Measurements from ENCODE around the gene SH2D3A. TPM values are rescaled to one million over a fixed set of nuclear protein-coding genes. Genes with fewer than 3 reads are reported as not detected.
A peak's percentile ranks its signal among the peaks of the same experiment; 100 is the strongest.

Gene SH2D3A
- total RNA-seq, 2 experiments from 2014 or later = 26.4 to 28.1 TPM

- Mint-ChIP-seq H3K4me3 (no peak overlapping the region), H3K4me1 (peaks cover 7% of the 10 kb centered on the region), H3K9me3 (no peaks in the 10 kb centered on the region), H3K27me3 (no peaks in the 10 kb centered on the region), H3K27ac (no peak overlapping the region), H3K36me3 (ENCODE audit: low read depth) (peaks cover 20% of the 10 kb centered on the region)
- DNase-seq = peak; percentile 43
- ChIA-PET POLR2A (interaction anchor here (2.2 kb wide), 1 partner anchor 8 kb away, joined by 9 read pairs; the partner anchor contains the start of gene GPR108), CTCF (no interaction called here)
Observed at GRCh38 chr19:6730153-6730804, 37.0 kb downstream of the SH2D3A start.

GRCh38 chr19:6729573-6730152 lies 37.6 kb downstream of the SH2D3A start:
- no peaks in the 10 kb centered on the region for H3K27me3 Mint-ChIP-seq
- no peak overlapping the region for H3K4me3 Mint-ChIP-seq
- H3K4me1 Mint-ChIP-seq = peaks cover 8% of the 10 kb centered on the region
- no peak for DNase-seq
- no peak overlapping the region for H3K27ac Mint-ChIP-seq
- peaks cover 20% of the 10 kb centered on the region for H3K36me3 Mint-ChIP-seq (ENCODE audit: low read depth)
- no peaks in the 10 kb centered on the region for H3K9me3 Mint-ChIP-seq
- CTCF ChIA-PET = no interaction called here
- POLR2A ChIA-PET = interaction anchor here (2.2 kb wide), 1 partner anchor 8 kb away, joined by 9 read pairs; the partner anchor contains the start of gene GPR108

GRCh38 chr19:6728346-6728745 lies 38.9 kb downstream of the SH2D3A start:
- Mint-ChIP-seq H3K9me3 (no peaks in the 10 kb centered on the region), H3K4me1 (peaks cover 9% of the 10 kb centered on the region), H3K27me3 (peaks cover 2% of the 10 kb centered on the region), H3K4me3 (no peak overlapping the region), H3K27ac (no peak overlapping the region), H3K36me3 (ENCODE audit: low read depth) (peaks cover 18% of the 10 kb centered on the region)
- ChIA-PET CTCF (interaction anchor here (0.7 to 1.2 kb wide), 2 partner anchors 10 to 212 kb away, joined by 3 read pairs; no protein-coding TSS in a partner anchor), POLR2A (interaction anchor here (0.5 to 2.2 kb wide), 3 partner anchors 10 to 135 kb away, joined by 3 to 9 read pairs (median 3); partner anchors contain the start of gene GPR108)
- DNase-seq = no peak

- peaks cover 2% of the 10 kb centered on the region for H3K27me3 Mint-ChIP-seq
- ChIA-PET CTCF (no interaction called here), POLR2A (interaction anchor here (1.2 kb wide), 1 partner anchor 71 kb away, joined by 3 read pairs; no protein-coding TSS in a partner anchor)
- no peak overlapping the region for H3K27ac Mint-ChIP-seq
- no peak overlapping the region for H3K4me3 Mint-ChIP-seq
- H3K4me1 Mint-ChIP-seq = peaks cover 19% of the 10 kb centered on the region
- no peaks in the 10 kb centered on the region for H3K9me3 Mint-ChIP-seq
- H3K36me3 Mint-ChIP-seq (ENCODE audit: low read depth) = peaks cover 7% of the 10 kb centered on the region
- DNase-seq = no peak
Observed at GRCh38 chr19:6725513-6726231, 41.6 kb downstream of the SH2D3A start.

GRCh38 chr19:6724631-6725492 lies 42.4 kb downstream of the SH2D3A start:
- CTCF ChIA-PET = no interaction called here
- Mint-ChIP-seq H3K9me3 (no peaks in the 10 kb centered on the region), H3K4me1 (peaks cover 25% of the 10 kb centered on the region), H3K27ac (no peak overlapping the region), H3K27me3 (peaks cover 2% of the 10 kb centered on the region), H3K36me3 (ENCODE audit: low read depth) (peaks cover 5% of the 10 kb centered on the region), H3K4me3 (no peak overlapping the region)
- POLR2A ChIA-PET = interaction anchor here (1.2 kb wide), 1 partner anchor 70 kb away, joined by 3 read pairs; no protein-coding TSS in a partner anchor
- DNase-seq = no peak

- no peak overlapping the region for H3K27ac Mint-ChIP-seq
Observed at GRCh38 chr19:6723738-6724137, 43.5 kb downstream of the SH2D3A start.

GRCh38 chr19:6723108-6723618 lies 44.1 kb downstream of the SH2D3A start:
- no peak overlapping the region for H3K4me3 Mint-ChIP-seq
- peaks cover 2% of the 10 kb centered on the region for H3K27me3 Mint-ChIP-seq

More at GRCh38 chr19:6723738-6724137, 43.5 kb downstream of the SH2D3A start:
- DNase-seq = no peak
- H3K36me3 Mint-ChIP-seq (ENCODE audit: low read depth) = no peaks in the 10 kb centered on the region
- peaks cover 2% of the 10 kb centered on the region for H3K27me3 Mint-ChIP-seq
- H3K4me1 Mint-ChIP-seq = peaks cover 29% of the 10 kb centered on the region
- ChIA-PET CTCF (no interaction called here), POLR2A (no interaction called here)
- H3K4me3 Mint-ChIP-seq = no peak overlapping the region
- no peaks in the 10 kb centered on the region for H3K9me3 Mint-ChIP-seq

GRCh38 chr19:6721773-6722172 lies 45.5 kb downstream of the SH2D3A start:
- Mint-ChIP-seq H3K36me3 (ENCODE audit: low read depth) (no peaks in the 10 kb centered on the region), H3K27ac (no peak overlapping the region), H3K4me3 (no peak overlapping the region), H3K9me3 (peaks cover 5% of the 10 kb centered on the region), H3K4me1 (peaks cover 36% of the 10 kb centered on the region), H3K27me3 (peaks cover 8% of the 10 kb centered on the region)
- CTCF ChIA-PET = interaction anchor here (1.4 kb wide), 1 partner anchor 90 kb away, joined by 3 read pairs; no protein-coding TSS in a partner anchor
- DNase-seq = no peak
- POLR2A ChIA-PET = no interaction called here

More at GRCh38 chr19:6723108-6723618, 44.1 kb downstream of the SH2D3A start:
- ChIA-PET CTCF (interaction anchor here (1.4 kb wide), 1 partner anchor 91 kb away, joined by 3 read pairs; no protein-coding TSS in a partner anchor), POLR2A (no interaction called here)
- no peak for DNase-seq
- Mint-ChIP-seq H3K4me1 (peaks cover 29% of the 10 kb centered on the region), H3K27ac (no peak overlapping the region), H3K9me3 (no peaks in the 10 kb centered on the region), H3K36me3 (ENCODE audit: low read depth) (no peaks in the 10 kb centered on the region)

GRCh38 chr19:6721138-6721474 lies 46.1 kb downstream of the SH2D3A start:
- DNase-seq = no peak
- Mint-ChIP-seq H3K27ac (no peak overlapping the region), H3K4me1 (peaks cover 37% of the 10 kb centered on the region), H3K4me3 (no peak overlapping the region), H3K9me3 (peaks cover 5% of the 10 kb centered on the region), H3K27me3 (peaks cover 10% of the 10 kb centered on the region), H3K36me3 (ENCODE audit: low read depth) (no peaks in the 10 kb centered on the region)
- POLR2A ChIA-PET = no interaction called here
- CTCF ChIA-PET = no interaction called here

- peaks cover 35% of the 10 kb centered on the region for H3K4me1 Mint-ChIP-seq
- no peaks in the 10 kb centered on the region for H3K36me3 Mint-ChIP-seq (ENCODE audit: low read depth)
- no peak for DNase-seq
- no peak within 1 kb of the TSS for H3K4me3 Mint-ChIP-seq
- H3K27me3 Mint-ChIP-seq = peaks cover 10% of the 10 kb centered on the region
- ChIA-PET CTCF (no interaction called here), POLR2A (no interaction called here)
- H3K27ac Mint-ChIP-seq = no peak within 1 kb of the TSS
- H3K9me3 Mint-ChIP-seq = peaks cover 5% of the 10 kb centered on the region
Observed at GRCh38 chr19:6720369-6721137, 46.7 kb downstream of the SH2D3A start, which contains the start of gene C3. C3 (minus strand) TSS chr19:6720650; CDS start chr19:6720589, 61 bp downstream.

- peaks cover 10% of the 10 kb centered on the region for H3K27me3 Mint-ChIP-seq
- peaks cover 5% of the 10 kb centered on the region for H3K9me3 Mint-ChIP-seq
- peaks cover 32% of the 10 kb centered on the region for H3K4me1 Mint-ChIP-seq
- no peak overlapping the region for H3K27ac Mint-ChIP-seq
- no peak overlapping the region for H3K4me3 Mint-ChIP-seq
- no peak for DNase-seq
- ChIA-PET POLR2A (no interaction called here), CTCF (no interaction called here)
- no peaks in the 10 kb centered on the region for H3K36me3 Mint-ChIP-seq (ENCODE audit: low read depth)
Observed at GRCh38 chr19:6719992-6720368, 47.3 kb downstream of the SH2D3A start.

- no peak overlapping the region for H3K4me3 Mint-ChIP-seq
- H3K36me3 Mint-ChIP-seq (ENCODE audit: low read depth) = no peaks in the 10 kb centered on the region
- CTCF ChIA-PET = no interaction called here
- peaks cover 10% of the 10 kb centered on the region for H3K27me3 Mint-ChIP-seq
- DNase-seq = no peak
- H3K9me3 Mint-ChIP-seq = peaks cover 5% of the 10 kb centered on the region
- H3K4me1 Mint-ChIP-seq = peaks cover 30% of the 10 kb centered on the region
- POLR2A ChIA-PET = no interaction called here
- no peak overlapping the region for H3K27ac Mint-ChIP-seq
Observed at GRCh38 chr19:6719540-6719861, 47.7 kb downstream of the SH2D3A start.

Measured in activated CD4-positive, alpha-beta memory T cell treated with anti-CD3 and anti-CD28 coated beads, Interleukin-2, amount 10 ng/mL, durations not matched to agents 7 days and 5 days (primary cell).